Lower leg skin (tissue), 3 donors: Measurements from ENCODE around the gene SNAI3.

ENCODE experiments used
- POLR2A ChIP-seq, 2 donors: fragments of 450-650 bp; IDR thresholded peaks; one replicate each; pipeline ENCODE4 v1.6.1; 2016 to 2017; ENCODE audit warnings: antibody characterized with exemption in 2 of 2, mild to moderate bottlenecking in 1 of 2, moderate library complexity in 1 of 2
- TF ChIP-seq, protein P1 (sequence below), 3 donors: fragments of 450-650 bp; IDR thresholded peaks; one replicate each; pipeline ENCODE4 v1.5.1; 2016; ENCODE audit warnings: antibody characterized with exemption in 3 of 3, mild to moderate bottlenecking in 3 of 3, moderate library complexity in 2 of 3

DNA sequence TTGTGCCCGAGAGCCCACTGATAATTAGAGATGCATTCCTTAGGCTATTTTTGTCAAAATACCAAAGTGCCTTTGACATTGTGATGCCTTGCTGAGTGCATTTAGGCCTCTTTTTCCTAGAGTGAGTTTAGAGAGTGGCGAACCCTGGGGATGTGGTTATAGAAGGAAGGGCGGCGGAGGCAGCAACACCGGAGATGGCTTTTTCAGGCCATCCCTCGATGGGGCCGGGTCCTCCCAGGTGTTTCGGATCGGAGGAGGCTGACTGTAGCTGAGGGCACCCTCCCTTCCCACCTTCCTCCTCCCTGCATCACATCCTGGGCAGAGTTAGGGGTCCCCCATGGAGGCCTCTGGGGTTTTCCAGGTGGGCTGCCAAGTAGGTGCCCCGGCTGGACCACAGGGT is 6.6 kb upstream of the SNAI3 start:
- TF ChIP-seq, protein P1, sequence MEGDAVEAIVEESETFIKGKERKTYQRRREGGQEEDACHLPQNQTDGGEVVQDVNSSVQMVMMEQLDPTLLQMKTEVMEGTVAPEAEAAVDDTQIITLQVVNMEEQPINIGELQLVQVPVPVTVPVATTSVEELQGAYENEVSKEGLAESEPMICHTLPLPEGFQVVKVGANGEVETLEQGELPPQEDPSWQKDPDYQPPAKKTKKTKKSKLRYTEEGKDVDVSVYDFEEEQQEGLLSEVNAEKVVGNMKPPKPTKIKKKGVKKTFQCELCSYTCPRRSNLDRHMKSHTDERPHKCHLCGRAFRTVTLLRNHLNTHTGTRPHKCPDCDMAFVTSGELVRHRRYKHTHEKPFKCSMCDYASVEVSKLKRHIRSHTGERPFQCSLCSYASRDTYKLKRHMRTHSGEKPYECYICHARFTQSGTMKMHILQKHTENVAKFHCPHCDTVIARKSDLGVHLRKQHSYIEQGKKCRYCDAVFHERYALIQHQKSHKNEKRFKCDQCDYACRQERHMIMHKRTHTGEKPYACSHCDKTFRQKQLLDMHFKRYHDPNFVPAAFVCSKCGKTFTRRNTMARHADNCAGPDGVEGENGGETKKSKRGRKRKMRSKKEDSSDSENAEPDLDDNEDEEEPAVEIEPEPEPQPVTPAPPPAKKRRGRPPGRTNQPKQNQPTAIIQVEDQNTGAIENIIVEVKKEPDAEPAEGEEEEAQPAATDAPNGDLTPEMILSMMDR (IDR thresholded peaks at IDR 0.05) = no peak
- no peak for TF ChIP-seq POLR2A (IDR thresholded peaks at IDR 0.05)
